Effector memory CD4-positive, alpha-beta T cell (primary cell): ENCODE measurements around the gene MAST3.
A peak's percentile ranks its signal among the peaks of the same experiment; 100 is the strongest.

ENCODE experiments used
- DNase-seq, 3 donors: peaks; one replicate each; pipeline ENCODE4 v3.0.0-alpha.2; 2020
- H3K27ac ChIP-seq: 2 replicates; pipeline ENCODE4 v1.7.0; 2013; ENCODE audit warnings: mild to moderate bottlenecking, low read length, moderate library complexity; ENCODE audit not compliant: insufficient read depth, poor library complexity, severe bottlenecking
- H3K27me3 ChIP-seq: replicated peaks from 2 replicates; pipeline ENCODE4 v1.7.0; 2013; ENCODE audit warnings: mild to moderate bottlenecking, low read length; ENCODE audit not compliant: insufficient read depth, control insufficient read depth, poor library complexity, severe bottlenecking
- H3K36me3 ChIP-seq: 2 replicates; pipeline ENCODE4 v1.7.0; 2013; ENCODE audit warnings: mild to moderate bottlenecking, low read length, moderate library complexity; ENCODE audit not compliant: control insufficient read depth, insufficient read depth
- H3K4me1 ChIP-seq: 2 replicates; pipeline ENCODE4 v1.7.0; 2013; ENCODE audit warnings: low read length, mild to moderate bottlenecking; ENCODE audit not compliant: control insufficient read depth, insufficient read depth, poor library complexity, severe bottlenecking
- H3K4me3 ChIP-seq: 2 replicates; pipeline ENCODE4 v1.7.0; 2013; ENCODE audit warnings: low read length, low read depth, mild to moderate bottlenecking; ENCODE audit not compliant: insufficient read depth, poor library complexity, severe bottlenecking
- H3K9me3 ChIP-seq: 2 replicates; pipeline ENCODE4 v1.7.0; 2013; ENCODE audit warnings: mild to moderate bottlenecking, low read length, moderate library complexity; ENCODE audit not compliant: control insufficient read depth

Gene MAST3

DNA sequence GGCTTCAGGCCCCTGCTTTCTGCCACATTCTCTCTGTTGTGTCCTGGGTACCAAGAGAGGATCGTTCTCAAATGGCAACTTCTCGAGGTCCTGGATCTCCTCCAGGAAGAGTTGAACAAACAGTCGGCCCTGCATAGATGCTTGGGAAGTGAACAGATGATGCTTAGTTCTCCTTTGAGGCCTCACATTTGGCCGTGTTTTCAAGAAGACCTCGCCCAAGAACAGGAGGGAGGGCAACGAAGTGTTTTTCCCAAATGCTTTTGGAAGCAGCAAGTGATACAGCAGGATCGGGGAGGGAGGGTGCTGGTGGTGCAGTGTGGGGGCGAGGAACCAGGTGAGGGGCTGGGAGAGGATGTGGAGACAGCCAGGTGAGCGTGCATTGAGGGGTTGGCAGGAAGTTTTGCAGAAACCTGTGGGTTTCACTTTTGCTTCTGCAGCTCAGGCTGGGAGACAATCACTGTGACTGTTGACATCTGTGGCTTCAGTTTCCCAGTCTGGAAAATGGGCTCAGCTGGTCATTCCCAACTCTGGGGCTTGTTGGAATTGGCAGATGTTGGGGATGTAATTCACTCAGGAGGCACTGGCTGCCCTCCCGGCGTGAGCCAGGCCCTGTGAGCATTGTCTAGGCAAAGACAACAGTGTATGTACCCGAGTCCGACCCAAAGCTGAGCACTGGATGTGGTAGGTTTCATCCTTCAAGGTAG, 21.6 kb downstream of the MAST3 start:
- H3K27ac ChIP-seq: peak overlapping the region; percentile 77
- peak overlapping the region; percentile 83 for H3K4me3 ChIP-seq
- DNase-seq: peak in 2 of 3 donors; percentile 29 to 39
- no peaks in the 10 kb centered on the region for H3K27me3 ChIP-seq
- peaks cover 24% of the 10 kb centered on the region for H3K4me1 ChIP-seq
- H3K36me3 ChIP-seq: peaks cover 30% of the 10 kb centered on the region
- H3K9me3 ChIP-seq: no peaks in the 10 kb centered on the region

DNA sequence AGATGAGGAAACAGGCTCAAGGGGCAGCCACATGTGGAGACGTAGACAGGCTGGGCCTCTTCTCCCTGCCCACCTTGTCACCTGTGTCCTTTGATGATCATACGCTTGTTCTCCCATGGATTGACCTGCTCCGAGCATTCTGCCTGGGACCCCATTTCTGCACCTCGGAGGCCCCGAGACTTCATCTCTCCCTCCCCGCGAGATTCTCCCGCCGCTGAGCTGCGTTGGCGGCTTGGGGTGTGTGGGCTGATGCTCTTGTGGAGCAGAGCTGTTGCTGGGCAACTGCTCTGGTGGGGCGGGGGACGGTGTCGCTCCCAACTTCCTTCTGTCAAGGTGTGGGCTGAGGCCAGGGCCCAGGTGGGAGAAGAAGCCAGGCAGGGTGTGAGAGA, 22.1 kb downstream of the MAST3 start:
- peak; percentile 27 to 45 (median 39) for DNase-seq
- Histone ChIP-seq H3K27ac (peak overlapping the region; percentile 77), H3K27me3 (no peaks in the 10 kb centered on the region), H3K4me3 (peak overlapping the region; percentile 83), H3K4me1 (peaks cover 24% of the 10 kb centered on the region), H3K36me3 (peaks cover 35% of the 10 kb centered on the region), H3K9me3 (no peaks in the 10 kb centered on the region)

DNA sequence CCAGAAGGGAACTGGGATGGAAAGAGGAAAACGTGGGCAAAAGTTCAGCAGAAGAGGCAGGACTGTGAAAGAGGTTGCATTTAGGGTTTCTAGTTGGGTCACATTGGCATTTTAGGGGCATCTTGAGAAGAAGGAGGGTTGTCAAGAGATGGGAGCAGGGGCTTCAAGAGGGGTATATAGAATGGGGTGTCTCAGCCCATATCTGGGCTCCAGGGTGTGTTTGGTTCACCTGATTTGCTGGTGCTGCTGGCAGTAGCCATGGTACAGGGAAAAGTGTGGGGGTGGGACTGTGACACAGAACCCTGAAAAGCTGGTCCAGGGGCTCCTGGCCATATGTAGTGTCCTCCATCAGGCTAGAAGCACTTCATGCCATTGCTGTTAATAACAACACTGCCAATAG, 22.5 kb downstream of the MAST3 start:
- Histone ChIP-seq H3K4me3 (peak overlapping the region; percentile 83), H3K9me3 (no peaks in the 10 kb centered on the region), H3K27ac (peak overlapping the region; percentile 77), H3K4me1 (peaks cover 24% of the 10 kb centered on the region), H3K27me3 (no peaks in the 10 kb centered on the region), H3K36me3 (peaks cover 39% of the 10 kb centered on the region)
- no peak for DNase-seq

GRCh38 chr19:18121166-18121565, 23.6 kb downstream of the MAST3 start:
- peaks cover 46% of the 10 kb centered on the region for H3K36me3 ChIP-seq
- no peak for DNase-seq
- H3K27ac ChIP-seq: peak overlapping the region; percentile 77

GRCh38 chr19:18122424-18122823, 24.8 kb downstream of the MAST3 start:
- Histone ChIP-seq H3K4me3 (no peak overlapping the region), H3K27me3 (no peaks in the 10 kb centered on the region), H3K27ac (no peak overlapping the region), H3K4me1 (peaks cover 19% of the 10 kb centered on the region), H3K36me3 (peaks cover 49% of the 10 kb centered on the region), H3K9me3 (no peaks in the 10 kb centered on the region)
- no peak for DNase-seq

More at GRCh38 chr19:18121166-18121565, 23.6 kb downstream of the MAST3 start:
- no peaks in the 10 kb centered on the region for H3K9me3 ChIP-seq
- H3K4me3 ChIP-seq: no peak overlapping the region
- H3K27me3 ChIP-seq: no peaks in the 10 kb centered on the region
- H3K4me1 ChIP-seq: peaks cover 24% of the 10 kb centered on the region

- Histone ChIP-seq H3K9me3 (no peaks in the 10 kb centered on the region), H3K4me1 (peaks cover 18% of the 10 kb centered on the region), H3K36me3 (peaks cover 54% of the 10 kb centered on the region), H3K4me3 (no peak overlapping the region), H3K27me3 (no peaks in the 10 kb centered on the region), H3K27ac (no peak overlapping the region)
- no peak for DNase-seq
Observed at GRCh38 chr19:18122860-18123795, 25.6 kb downstream of the MAST3 start.

GRCh38 chr19:18123819-18124218, 26.2 kb downstream of the MAST3 start:
- H3K27me3 ChIP-seq: no peaks in the 10 kb centered on the region
- no peak overlapping the region for H3K27ac ChIP-seq
- no peak overlapping the region for H3K4me3 ChIP-seq
- DNase-seq: no peak
- H3K36me3 ChIP-seq: peaks cover 61% of the 10 kb centered on the region
- no peaks in the 10 kb centered on the region for H3K9me3 ChIP-seq
- peaks cover 12% of the 10 kb centered on the region for H3K4me1 ChIP-seq

GRCh38 chr19:18126097-18126496, 28.5 kb downstream of the MAST3 start:
- H3K4me1 ChIP-seq: no peaks in the 10 kb centered on the region
- peaks cover 83% of the 10 kb centered on the region for H3K36me3 ChIP-seq
- no peak overlapping the region for H3K27ac ChIP-seq
- H3K27me3 ChIP-seq: no peaks in the 10 kb centered on the region
- no peaks in the 10 kb centered on the region for H3K9me3 ChIP-seq
- no peak overlapping the region for H3K4me3 ChIP-seq
- no peak for DNase-seq

DNA sequence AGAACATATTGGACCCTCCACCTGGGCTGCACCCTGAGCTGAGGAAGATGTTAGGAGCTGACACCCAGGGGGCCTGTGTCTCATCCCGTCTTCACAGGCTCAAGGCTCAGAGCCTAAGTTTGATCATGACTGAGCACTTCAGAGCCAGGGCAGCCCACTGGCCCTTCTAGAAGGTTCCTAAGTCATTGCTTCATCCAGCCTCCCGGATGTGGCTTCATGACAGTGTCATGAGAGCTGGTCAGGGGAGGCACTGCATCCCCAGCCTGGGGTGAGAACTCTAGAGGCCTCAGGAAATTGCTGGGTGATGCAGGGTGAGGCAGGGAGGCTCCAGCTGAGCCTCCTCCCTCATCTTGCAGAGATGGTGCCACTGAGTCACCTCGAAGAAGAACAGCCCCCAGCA, 30.5 kb downstream of the MAST3 start:
- Histone ChIP-seq H3K9me3 (no peaks in the 10 kb centered on the region), H3K27ac (no peak overlapping the region), H3K27me3 (no peaks in the 10 kb centered on the region), H3K4me3 (no peak overlapping the region), H3K4me1 (no peaks in the 10 kb centered on the region), H3K36me3 (peaks cover 81% of the 10 kb centered on the region)
- DNase-seq: no peak

GRCh38 chr19:18128805-18129204, 31.2 kb downstream of the MAST3 start:
- peaks cover 79% of the 10 kb centered on the region for H3K36me3 ChIP-seq
- H3K9me3 ChIP-seq: no peaks in the 10 kb centered on the region
- no peak overlapping the region for H3K27ac ChIP-seq
- DNase-seq: no peak
- no peak overlapping the region for H3K4me3 ChIP-seq
- no peaks in the 10 kb centered on the region for H3K27me3 ChIP-seq
- H3K4me1 ChIP-seq: no peaks in the 10 kb centered on the region
